Rectal smooth muscle tissue (tissue), 1 donor: Measurements from ENCODE around the gene GALM.
"Not testable (repeated sequence)": the region's sequence is repeated elsewhere in the genome, so short reads cannot be mapped to it uniquely, and the experiment has no call there.

Source experiments
- H3K27ac ChIP-seq: one replicate; pipeline ENCODE4 v1.7.0; 2013; ENCODE audit warnings: low read depth, low read length, inconsistent platforms
- H3K27me3 ChIP-seq: one replicate; pipeline ENCODE4 v1.7.0; 2013; ENCODE audit warnings: low read length; ENCODE audit not compliant: control insufficient read depth, insufficient read depth
- H3K36me3 ChIP-seq: one replicate; pipeline ENCODE4 v1.7.0; 2013; ENCODE audit warnings: low read length; ENCODE audit not compliant: control insufficient read depth, insufficient read depth
- H3K4me1 ChIP-seq: one replicate; pipeline ENCODE4 v1.7.0; 2013; ENCODE audit warnings: low read length; ENCODE audit not compliant: control insufficient read depth, insufficient read depth
- H3K4me3 ChIP-seq: one replicate; pipeline ENCODE4 v1.7.0; 2013; ENCODE audit warnings: low read length
- H3K9ac ChIP-seq: one replicate; pipeline ENCODE4 v1.7.0; 2013; ENCODE audit warnings: low read length

Gene GALM

GRCh38 chr2:38709567-38710194 lies 43.8 kb downstream of the GALM start:
- Histone ChIP-seq H3K36me3 (peaks cover 7% of the 10 kb centered on the region), H3K27ac (no peak overlapping the region), H3K9ac (no peak overlapping the region), H3K4me1 (no peaks in the 10 kb centered on the region), H3K27me3 (no peaks in the 10 kb centered on the region), H3K4me3 (no peak overlapping the region)

GRCh38 chr2:38711558-38711957 lies 45.6 kb downstream of the GALM start:
- Histone ChIP-seq H3K36me3 (peaks cover 5% of the 10 kb centered on the region), H3K27ac (no peak overlapping the region), H3K4me1 (no peaks in the 10 kb centered on the region), H3K9ac (no peak overlapping the region), H3K4me3 (no peak overlapping the region), H3K27me3 (no peaks in the 10 kb centered on the region)

- H3K4me3 ChIP-seq = no peak overlapping the region
- H3K9ac ChIP-seq = no peak overlapping the region
- H3K36me3 ChIP-seq = peaks cover 5% of the 10 kb centered on the region
- H3K27me3 ChIP-seq = no peaks in the 10 kb centered on the region
- no peaks in the 10 kb centered on the region for H3K4me1 ChIP-seq
- H3K27ac ChIP-seq = no peak overlapping the region
Observed at GRCh38 chr2:38712413-38712812, 46.5 kb downstream of the GALM start.

GRCh38 chr2:38712871-38713270 lies 47.0 kb downstream of the GALM start:
- H3K9ac ChIP-seq = no peak overlapping the region
- no peak overlapping the region for H3K4me3 ChIP-seq
- no peak overlapping the region for H3K27ac ChIP-seq
- no peaks in the 10 kb centered on the region for H3K4me1 ChIP-seq
- peaks cover 5% of the 10 kb centered on the region for H3K36me3 ChIP-seq
- H3K27me3 ChIP-seq = no peaks in the 10 kb centered on the region

- no peak overlapping the region for H3K9ac ChIP-seq
- H3K4me1 ChIP-seq = no peaks in the 10 kb centered on the region
- no peaks in the 10 kb centered on the region for H3K27me3 ChIP-seq
- no peak overlapping the region for H3K27ac ChIP-seq
- H3K4me3 ChIP-seq = no peak overlapping the region
- H3K36me3 ChIP-seq = peaks cover 5% of the 10 kb centered on the region
Observed at GRCh38 chr2:38713338-38713737, 47.4 kb downstream of the GALM start.

GRCh38 chr2:38714941-38715340 lies 49.0 kb downstream of the GALM start:
- not testable (repeated sequence) for H3K9ac ChIP-seq, H3K36me3 ChIP-seq, H3K4me1 ChIP-seq, H3K27me3 ChIP-seq, H3K27ac ChIP-seq, H3K4me3 ChIP-seq

GRCh38 chr2:38716185-38716584 lies 50.3 kb downstream of the GALM start:
- Histone ChIP-seq H3K36me3 (peaks cover 3% of the 10 kb centered on the region), H3K9ac (no peak overlapping the region), H3K4me1 (peaks cover 6% of the 10 kb centered on the region), H3K4me3 (no peak overlapping the region), H3K27ac (no peak overlapping the region), H3K27me3 (no peaks in the 10 kb centered on the region)

- H3K27ac ChIP-seq = no peak overlapping the region
- peaks cover 6% of the 10 kb centered on the region for H3K4me1 ChIP-seq
- no peaks in the 10 kb centered on the region for H3K36me3 ChIP-seq
- no peaks in the 10 kb centered on the region for H3K27me3 ChIP-seq
- no peak overlapping the region for H3K9ac ChIP-seq
- no peak overlapping the region for H3K4me3 ChIP-seq
Observed at GRCh38 chr2:38718601-38719000, 52.7 kb downstream of the GALM start.

GRCh38 chr2:38719706-38720105 lies 53.8 kb downstream of the GALM start:
- Histone ChIP-seq H3K36me3 (no peaks in the 10 kb centered on the region), H3K27ac (no peak overlapping the region), H3K9ac (no peak overlapping the region), H3K4me1 (peaks cover 6% of the 10 kb centered on the region), H3K27me3 (no peaks in the 10 kb centered on the region), H3K4me3 (no peak overlapping the region)

- Histone ChIP-seq H3K27ac (peak overlapping the region; percentile 57), H3K27me3 (no peaks in the 10 kb centered on the region), H3K9ac (no peak overlapping the region)
Observed at GRCh38 chr2:38720613-38721241, 54.8 kb downstream of the GALM start.

GRCh38 chr2:38722271-38723061 lies 56.6 kb downstream of the GALM start:
- H3K36me3 ChIP-seq = no peaks in the 10 kb centered on the region
- H3K4me1 ChIP-seq = peaks cover 6% of the 10 kb centered on the region
- no peak overlapping the region for H3K4me3 ChIP-seq
- H3K27me3 ChIP-seq = no peaks in the 10 kb centered on the region
- no peak overlapping the region for H3K9ac ChIP-seq
- H3K27ac ChIP-seq = no peak overlapping the region

More at GRCh38 chr2:38720613-38721241, 54.8 kb downstream of the GALM start:
- Histone ChIP-seq H3K36me3 (no peaks in the 10 kb centered on the region), H3K4me1 (peaks cover 6% of the 10 kb centered on the region), H3K4me3 (no peak overlapping the region)

- Histone ChIP-seq H3K27ac (no peak overlapping the region), H3K9ac (no peak overlapping the region), H3K27me3 (no peaks in the 10 kb centered on the region), H3K4me3 (no peak overlapping the region), H3K36me3 (no peaks in the 10 kb centered on the region), H3K4me1 (peaks cover 6% of the 10 kb centered on the region)
Observed at GRCh38 chr2:38723173-38723572, 57.3 kb downstream of the GALM start.
